HG03378 (cell line): Measurements from ENCODE around the gene ARL6IP5.
A peak's percentile ranks its signal among the peaks of the same experiment; 100 is the strongest.

Source experiments
- ATAC-seq: cut with Tn5 transposase; IDR thresholded peaks from one replicate; pipeline ENCODE4 v1.9.1; 2021; ENCODE audit warnings: mild to moderate bottlenecking, moderate library complexity; ENCODE audit not compliant: unreplicated experiment

The ARL6IP5 gene

DNA sequence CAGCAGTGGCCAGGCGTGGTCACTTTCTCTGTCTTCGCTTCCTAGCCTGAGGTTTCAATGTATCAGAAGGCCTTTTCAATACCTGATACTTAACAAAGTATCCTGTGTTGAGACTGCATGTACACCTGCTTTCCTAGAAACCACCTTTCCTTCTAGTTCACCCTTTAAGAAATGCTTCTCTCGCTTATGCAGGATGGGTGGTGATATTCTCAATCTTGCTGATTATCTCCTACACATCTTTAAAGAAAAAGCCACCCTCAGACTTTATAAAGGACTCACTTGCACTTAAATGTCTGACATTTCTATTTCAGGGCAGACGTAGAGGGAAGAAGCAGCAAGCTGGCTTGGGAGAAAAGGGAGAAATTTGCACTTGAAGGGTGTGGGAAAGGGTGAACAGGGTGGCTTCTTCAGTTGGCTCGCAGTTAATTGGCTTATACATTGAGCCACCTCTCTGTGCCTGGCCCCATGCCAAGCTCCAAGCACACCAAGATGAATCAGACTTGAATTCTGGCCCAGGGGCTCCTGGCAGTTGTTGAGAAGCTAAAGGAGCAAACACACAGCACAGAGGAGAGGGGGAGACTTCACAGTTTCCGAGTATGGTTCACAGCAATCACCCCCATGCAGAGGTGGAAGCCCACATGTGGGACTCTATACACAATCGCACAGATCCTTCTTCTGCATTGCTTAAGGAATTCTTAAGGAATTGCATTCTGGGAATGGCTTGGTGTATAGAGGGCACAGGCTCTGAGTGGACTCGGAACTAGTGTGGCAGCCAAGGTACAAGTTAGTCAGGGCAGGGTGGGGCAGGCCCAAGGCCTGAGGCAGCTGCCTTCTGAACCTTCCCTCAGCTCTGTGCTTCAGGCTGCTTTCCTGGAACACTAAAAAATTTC is 1.3 kb downstream of the ARL6IP5 start:
- no peak for ATAC-seq

- ATAC-seq, result no peak
These were observed 2.5 kb downstream of the ARL6IP5 start for GRCh38 chr3:69087030-69087791.

GRCh38 chr3:69088063-69088462 is 3.3 kb downstream of the ARL6IP5 start:
- peak; percentile 34 for ATAC-seq

DNA sequence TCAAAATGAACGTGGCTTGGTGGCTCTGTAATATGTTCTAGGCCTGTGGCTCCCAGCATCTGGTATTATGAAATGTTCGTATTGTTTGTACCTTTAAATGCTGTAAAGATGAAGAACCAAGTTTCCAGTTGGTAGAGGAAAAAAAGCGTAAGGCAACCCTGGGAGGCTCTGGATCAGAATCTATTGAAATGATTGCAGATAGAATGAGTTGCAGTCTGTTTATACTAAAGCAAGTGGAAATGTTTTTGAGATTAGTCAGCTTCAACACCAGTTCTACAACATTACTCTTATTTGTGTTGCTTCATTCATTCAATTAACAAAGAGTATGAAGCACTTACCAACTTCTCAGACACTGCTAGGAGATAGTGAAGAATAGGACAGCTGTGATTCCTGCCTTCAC is 5.3 kb downstream of the ARL6IP5 start:
- ATAC-seq, result no peak

- no peak for ATAC-seq
These were observed 6.8 kb downstream of the ARL6IP5 start for GRCh38 chr3:69091389-69092029.

GRCh38 chr3:69092030-69092516 is 7.3 kb downstream of the ARL6IP5 start:
- peak; percentile 78 for ATAC-seq

- no peak for ATAC-seq
These were observed 9.9 kb downstream of the ARL6IP5 start for GRCh38 chr3:69094467-69095205.

DNA sequence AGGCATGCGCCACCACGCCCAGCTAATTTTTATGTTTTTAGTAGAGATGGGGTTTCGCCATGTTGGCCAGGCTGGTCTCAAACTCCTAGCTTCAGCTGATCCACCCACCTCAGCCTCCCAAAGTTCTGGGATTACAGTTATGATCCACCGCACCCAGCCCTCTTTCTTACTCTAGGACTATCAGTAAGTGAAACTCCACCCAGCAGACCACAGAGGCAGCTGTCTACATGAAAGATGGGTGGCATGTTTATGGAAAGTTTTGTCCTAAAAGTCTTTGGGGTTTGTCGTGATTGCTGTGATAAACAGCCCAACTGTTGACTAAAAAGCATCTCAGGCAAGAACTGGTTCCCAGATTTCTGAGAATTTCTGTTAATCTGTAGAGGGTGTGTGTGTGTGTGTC is 10.9 kb downstream of the ARL6IP5 start:
- ATAC-seq, result no peak

DNA sequence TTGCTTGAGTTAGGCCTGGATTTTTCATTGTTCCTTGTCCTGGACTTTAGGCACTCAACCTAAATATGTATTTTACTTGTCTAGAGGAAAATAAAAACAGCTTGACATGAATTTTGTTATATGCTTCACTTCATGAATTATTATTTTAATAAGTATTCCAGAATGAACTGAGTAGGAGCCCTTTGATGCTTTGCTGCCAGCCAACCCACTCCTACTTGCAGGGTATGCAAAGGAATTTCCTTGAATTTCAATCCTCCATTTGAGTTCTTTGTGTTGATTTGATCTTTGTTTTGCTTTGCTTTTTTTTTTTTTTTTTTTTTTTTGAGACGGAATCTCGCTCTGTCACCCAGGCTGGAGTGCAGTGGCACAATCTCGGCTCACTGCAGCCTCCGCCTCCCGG is 11.6 kb downstream of the ARL6IP5 start:
- ATAC-seq, result no peak

DNA sequence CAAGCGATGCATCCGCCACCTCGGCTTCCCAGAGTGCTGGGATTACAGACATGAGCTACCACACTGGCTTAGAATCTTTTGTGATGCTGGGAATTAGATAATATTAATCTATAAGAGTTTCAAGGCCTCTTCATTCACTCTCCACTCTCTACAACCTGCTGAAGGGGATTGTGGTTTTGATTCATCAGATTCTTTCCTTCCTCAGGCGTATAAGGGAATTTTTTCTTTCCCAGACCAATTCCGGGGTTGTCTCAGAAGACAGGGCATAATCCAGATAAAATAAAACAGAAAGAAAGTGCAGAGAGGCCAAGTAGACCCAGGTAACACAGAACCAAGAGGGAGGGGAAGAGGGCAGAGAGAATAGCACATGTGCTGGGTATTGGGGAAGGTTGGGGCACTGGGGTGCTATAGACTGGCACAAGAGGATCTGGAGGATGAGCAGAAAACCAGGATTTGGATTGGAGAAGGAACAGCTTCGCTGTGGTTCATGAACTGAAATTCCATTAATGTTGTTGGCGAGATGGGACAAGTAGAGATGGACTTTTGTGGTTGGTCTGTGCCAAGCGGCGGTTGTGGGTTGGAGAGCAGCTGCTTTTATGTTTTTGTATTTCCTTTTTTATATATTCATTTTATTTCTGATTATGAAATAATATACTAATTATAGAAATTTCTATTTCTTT is 12.8 kb downstream of the ARL6IP5 start:
- ATAC-seq, result no peak

GRCh38 chr3:69099576-69099975 is 14.8 kb downstream of the ARL6IP5 start:
- ATAC-seq, result no peak

DNA sequence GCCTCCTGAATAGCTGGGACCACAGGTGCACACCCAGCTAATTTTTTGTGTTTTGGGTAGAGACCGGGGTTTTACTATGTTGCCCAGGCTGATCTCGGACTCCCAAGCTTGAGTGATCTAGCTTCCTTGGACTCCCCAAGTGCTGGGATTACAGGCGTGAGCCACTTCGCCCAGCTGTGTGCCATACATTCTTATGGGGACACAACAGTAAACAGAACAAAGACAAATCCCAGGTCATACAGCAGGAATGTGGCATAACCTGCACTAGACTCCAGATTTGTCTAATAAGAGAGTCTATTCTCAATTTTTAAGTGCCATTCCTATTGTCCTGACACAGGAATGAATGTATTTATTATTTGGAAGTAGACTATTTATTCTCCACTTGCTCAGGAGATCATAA is 17.6 kb downstream of the ARL6IP5 start:
- ATAC-seq, result no peak

GRCh38 chr3:69103123-69103522 is 18.4 kb downstream of the ARL6IP5 start:
- no peak for ATAC-seq

- no peak for ATAC-seq
These were observed 19.8 kb downstream of the ARL6IP5 start for GRCh38 chr3:69104586-69104985.

GRCh38 chr3:69105320-69105719 is 20.6 kb downstream of the ARL6IP5 start:
- no peak for ATAC-seq

- no peak for ATAC-seq
These were observed 23.1 kb downstream of the ARL6IP5 start for GRCh38 chr3:69107841-69108240.

- ATAC-seq, result no peak
These were observed 24.1 kb downstream of the ARL6IP5 start for GRCh38 chr3:69108811-69109210.

GRCh38 chr3:69110941-69111546 is 26.3 kb downstream of the ARL6IP5 start:
- no peak for ATAC-seq

DNA sequence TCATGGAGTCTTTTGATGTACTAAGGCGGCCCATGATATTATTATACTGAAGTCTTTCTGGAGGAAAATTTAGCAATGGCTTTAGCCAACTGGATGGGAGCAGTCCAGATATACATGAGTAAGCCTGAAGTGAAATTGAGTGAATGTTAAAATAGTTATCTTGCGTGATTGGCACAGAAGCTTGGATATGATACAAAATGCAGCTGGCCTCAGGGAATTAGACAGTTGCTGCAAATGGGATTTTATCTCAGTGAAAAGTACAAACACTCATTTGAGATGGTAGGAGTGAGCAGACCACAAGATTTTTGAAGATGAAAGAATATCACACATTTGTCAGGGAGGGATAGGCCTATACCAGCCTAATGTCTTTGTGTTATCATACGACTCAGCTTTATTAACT is 28.8 kb downstream of the ARL6IP5 start:
- ATAC-seq, result no peak

- no peak for ATAC-seq
These were observed 31.0 kb downstream of the ARL6IP5 start for GRCh38 chr3:69115731-69116130.
